H1 (cell line): ENCODE measurements around the gene ACP3. TPM values are rescaled to one million over a fixed set of nuclear protein-coding genes. Genes with fewer than 3 reads are reported as not detected.

Experiments used
- ASH2L ChIP-seq: fragments of 200-600, 300-600 bp; sonication (generic); IDR thresholded peaks from one replicate; pipeline ENCODE4 v1.7.1; 2017; ENCODE audit warnings: low read length
- NANOG ChIP-seq: IDR thresholded peaks from 2 replicates; pipeline ENCODE4 v1.6.1; 2011; ENCODE audit warnings: low read length, low read depth, mild to moderate bottlenecking, inconsistent platforms; ENCODE audit not compliant: insufficient read depth, poor library complexity, severe bottlenecking
- POLR2AphosphoS5 ChIP-seq: IDR thresholded peaks from 2 replicates; pipeline ENCODE4 v1.6.1; 2011; ENCODE audit warnings: low read depth, low read length
- SIRT6 ChIP-seq: IDR thresholded peaks from one replicate; pipeline ENCODE4 v1.7.1; 2012; ENCODE audit warnings: low read length, inconsistent platforms
- SP4 ChIP-seq: IDR thresholded peaks from 2 replicates; pipeline ENCODE4 v1.6.1; 2012; ENCODE audit warnings: low read length, inconsistent platforms
- TAF1 ChIP-seq: IDR thresholded peaks from 2 replicates; pipeline ENCODE4 v1.6.1; 2011; ENCODE audit warnings: mild to moderate bottlenecking, low read depth, low read length
- polyA plus RNA-seq, 7 experiments: library from polyadenylated mRNA; depleted of rRNA in 3 of 7; stranded (reverse) in 5 of 7; unstranded in 2 of 7; fragments of >200 nt in 5 of 7; fragments of 200-250 nt in 2 of 7; gene quantifications; 1 replicate in 5 of 7; 2 replicates in 1 of 7; 4 replicates in 1 of 7; pipeline versions ENCODE4 v1.2.1 to v1.2.3, GENCODE V29; 2011 to 2013; ENCODE audit warnings: missing spikeins in 2 of 7, mixed read lengths in 2 of 7
- total RNA-seq: library from RNA; stranded (reverse); fragmentation: NEBNext Ultra II Directional; extraction: Animal tissue kit (Norgen Biotek cat#: 25700); gene quantifications from 2 replicates; pipeline ENCODE4 v1.2.1, GENCODE V29; 2021

Gene ACP3
- total and polyA plus RNA-seq, 2 of the 8 experiments (the other 6 are each of a cell fraction or from before 2014, with no cell fraction given): 1.2 to 1.4 TPM

- no peak for TF ChIP-seq POLR2AphosphoS5
- no peak for TF ChIP-seq SIRT6
- no peak for TF ChIP-seq TAF1
- no peak for TF ChIP-seq NANOG
- TF ChIP-seq ASH2L: no peak
- TF ChIP-seq SP4: no peak
Observed at GRCh38 chr3:132325634-132326033, 8.4 kb downstream of the ACP3 start (continued).
